ENCODE measurements around the gene EFNA4. TPM values are rescaled to one million over a fixed set of nuclear protein-coding genes. Genes with fewer than 3 reads are reported as not detected.
A peak's percentile ranks its signal among the peaks of the same experiment; 100 is the strongest.

Gene EFNA4
- total RNA-seq, 1 donor from 2014 or later = 8.9 TPM

DNA sequence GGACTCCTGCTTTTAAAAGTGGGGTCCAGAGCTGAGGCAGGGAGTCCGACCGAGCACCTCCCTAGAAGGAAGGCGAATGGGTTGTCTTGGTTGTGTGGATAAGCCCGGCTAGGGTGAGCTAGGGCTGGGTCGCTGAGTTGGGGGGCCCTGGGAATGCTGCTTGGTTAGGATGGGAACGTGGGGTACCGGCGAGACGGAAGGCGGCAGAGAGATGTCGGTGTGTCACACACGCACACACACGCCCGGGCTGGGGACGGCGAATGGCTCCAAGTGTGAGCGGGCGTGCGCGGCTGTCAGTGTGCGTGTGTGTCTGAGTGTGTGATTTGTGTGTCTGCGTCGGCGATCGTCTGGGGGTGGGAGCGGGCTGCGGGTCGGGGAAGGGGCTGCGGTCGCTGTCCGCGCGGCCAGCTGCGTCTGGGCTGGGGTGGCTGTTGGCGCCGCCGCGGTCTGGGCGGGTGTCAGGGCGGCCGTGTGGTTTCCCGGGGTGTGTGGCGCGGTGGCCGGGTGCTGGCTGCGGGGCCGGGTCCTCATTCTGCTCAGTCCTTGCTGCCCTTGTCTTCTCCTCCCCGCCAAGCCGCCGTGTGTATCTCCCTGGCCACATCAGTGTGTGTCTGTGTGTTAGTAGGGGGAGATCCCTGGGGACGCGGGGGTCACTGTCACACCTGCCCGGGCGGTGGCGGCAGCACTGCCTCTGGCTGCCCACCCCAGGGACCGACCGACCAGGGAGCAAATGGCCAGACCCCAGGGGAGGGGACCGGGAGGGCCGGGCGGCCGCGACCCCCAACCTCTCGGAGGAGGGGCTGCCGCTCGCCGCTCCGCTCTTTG, 16.2 kb downstream of the EFNA4 start:
- Mint-ChIP-seq H3K27me3 (ENCODE audit: low read depth) (peaks cover 24% of the 10 kb centered on the region), H3K27ac (ENCODE audit: unreplicated experiment) (no peak overlapping the region), H3K4me3 (ENCODE audit: unreplicated experiment) (peak overlapping the region; percentile 66), H3K9me3 (ENCODE audit: low read depth) (no peaks in the 10 kb centered on the region), H3K36me3 (ENCODE audit: low read depth) (peaks cover 5% of the 10 kb centered on the region), H3K4me1 (ENCODE audit: low read depth) (peaks cover 33% of the 10 kb centered on the region)
- DNase-seq (ENCODE audit: low spot score) = peak; percentile 86
- TF ChIP-seq, protein P1, sequence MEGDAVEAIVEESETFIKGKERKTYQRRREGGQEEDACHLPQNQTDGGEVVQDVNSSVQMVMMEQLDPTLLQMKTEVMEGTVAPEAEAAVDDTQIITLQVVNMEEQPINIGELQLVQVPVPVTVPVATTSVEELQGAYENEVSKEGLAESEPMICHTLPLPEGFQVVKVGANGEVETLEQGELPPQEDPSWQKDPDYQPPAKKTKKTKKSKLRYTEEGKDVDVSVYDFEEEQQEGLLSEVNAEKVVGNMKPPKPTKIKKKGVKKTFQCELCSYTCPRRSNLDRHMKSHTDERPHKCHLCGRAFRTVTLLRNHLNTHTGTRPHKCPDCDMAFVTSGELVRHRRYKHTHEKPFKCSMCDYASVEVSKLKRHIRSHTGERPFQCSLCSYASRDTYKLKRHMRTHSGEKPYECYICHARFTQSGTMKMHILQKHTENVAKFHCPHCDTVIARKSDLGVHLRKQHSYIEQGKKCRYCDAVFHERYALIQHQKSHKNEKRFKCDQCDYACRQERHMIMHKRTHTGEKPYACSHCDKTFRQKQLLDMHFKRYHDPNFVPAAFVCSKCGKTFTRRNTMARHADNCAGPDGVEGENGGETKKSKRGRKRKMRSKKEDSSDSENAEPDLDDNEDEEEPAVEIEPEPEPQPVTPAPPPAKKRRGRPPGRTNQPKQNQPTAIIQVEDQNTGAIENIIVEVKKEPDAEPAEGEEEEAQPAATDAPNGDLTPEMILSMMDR (IDR thresholded peaks at IDR 0.05) = no peak

DNA sequence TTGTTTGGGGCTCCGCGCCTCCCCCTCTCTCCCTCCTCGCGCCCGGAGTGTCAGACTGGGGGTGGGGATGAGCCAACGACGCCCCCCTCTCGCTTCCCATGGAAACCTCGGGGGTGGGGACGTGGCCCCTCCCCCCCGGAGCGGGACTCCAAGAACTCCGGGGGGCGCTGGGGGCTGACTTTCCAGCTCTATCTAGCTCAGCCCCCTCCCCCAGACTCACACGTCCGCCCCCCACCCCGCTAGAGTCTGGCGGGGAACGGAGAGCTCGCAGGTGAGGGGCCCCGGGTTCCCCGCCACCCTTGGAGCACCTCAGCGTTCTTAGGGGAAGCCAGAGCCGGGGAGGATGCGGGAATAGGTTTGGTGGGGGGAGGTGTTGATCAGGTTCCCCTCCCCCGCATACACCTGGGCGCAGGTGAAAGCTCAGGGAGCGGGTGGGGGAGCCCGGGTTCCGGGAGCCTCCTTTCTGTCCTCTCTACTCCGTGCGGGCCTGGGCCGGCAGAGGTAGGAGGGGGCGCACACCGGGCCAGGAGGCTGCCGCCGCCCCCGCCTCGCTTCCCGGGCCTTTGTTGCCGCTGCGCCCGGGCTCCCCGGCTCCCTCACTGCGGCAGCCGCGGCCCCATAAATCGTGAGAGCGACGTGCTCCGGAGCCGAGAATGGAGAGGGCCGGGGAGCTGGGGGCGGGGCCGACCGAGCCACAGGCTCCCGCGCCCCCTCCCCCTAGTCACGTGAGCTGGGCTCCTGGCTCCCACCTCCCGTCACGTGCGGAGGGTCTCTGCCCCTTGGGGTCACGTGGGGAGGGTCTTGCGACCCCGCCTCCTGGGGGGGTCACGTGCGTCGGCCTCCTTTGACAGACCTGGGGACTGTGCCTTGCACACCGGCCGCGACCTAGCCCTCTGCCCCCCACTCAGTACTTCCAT, 17.0 kb downstream of the EFNA4 start:
- no peaks in the 10 kb centered on the region for H3K9me3 Mint-ChIP-seq (ENCODE audit: low read depth)
- peaks cover 5% of the 10 kb centered on the region for H3K36me3 Mint-ChIP-seq (ENCODE audit: low read depth)
- peaks cover 37% of the 10 kb centered on the region for H3K4me1 Mint-ChIP-seq (ENCODE audit: low read depth)
- no peak for DNase-seq (ENCODE audit: low spot score)
- H3K27me3 Mint-ChIP-seq (ENCODE audit: low read depth) = peaks cover 24% of the 10 kb centered on the region
- TF ChIP-seq, protein P1 (IDR thresholded peaks at IDR 0.05) = no peak
- no peak overlapping the region for H3K27ac Mint-ChIP-seq (ENCODE audit: unreplicated experiment)
- H3K4me3 Mint-ChIP-seq (ENCODE audit: unreplicated experiment) = no peak overlapping the region

DNA sequence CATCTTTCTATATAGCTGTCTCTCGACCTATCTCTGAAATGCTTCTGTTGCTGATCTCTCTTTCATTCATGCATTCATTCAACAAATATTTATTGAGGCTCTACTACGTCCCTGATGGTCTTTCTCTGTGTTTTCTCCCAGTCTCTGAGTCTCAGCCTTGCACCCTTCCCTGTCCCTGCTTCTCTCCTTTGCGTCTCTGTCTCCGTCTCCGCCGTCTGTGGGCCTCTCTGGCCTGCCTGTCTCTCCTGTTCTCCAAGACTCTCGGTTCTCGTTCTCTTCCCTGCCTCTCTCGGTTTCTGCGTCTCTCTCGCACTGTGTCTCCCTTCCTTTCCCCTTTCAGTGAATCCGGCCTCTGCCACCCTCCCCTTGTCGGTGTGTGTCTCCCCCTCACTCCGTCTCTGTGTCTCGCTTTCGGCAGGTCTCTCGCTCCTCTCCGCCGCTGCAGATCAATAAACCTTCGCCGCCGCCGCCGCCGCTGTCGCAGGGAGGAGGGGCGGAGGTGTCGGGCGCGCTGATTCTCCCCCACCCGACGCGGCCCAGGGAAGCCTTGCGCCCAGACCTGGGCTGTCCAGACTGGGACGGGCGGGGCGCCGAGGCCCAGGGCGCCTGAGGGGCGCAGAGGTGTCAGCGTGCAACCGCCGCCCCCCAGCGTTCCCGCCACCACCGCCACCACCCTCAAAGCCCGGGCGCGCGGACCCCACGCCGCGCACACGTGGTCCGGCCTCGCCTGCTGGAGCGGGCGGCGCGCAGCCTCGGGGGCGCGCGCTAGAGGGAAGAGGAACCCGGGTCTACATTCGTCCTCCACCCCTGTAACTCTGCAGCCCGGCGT, 18.1 kb downstream of the EFNA4 start:
- peaks cover 5% of the 10 kb centered on the region for H3K36me3 Mint-ChIP-seq (ENCODE audit: low read depth)
- H3K4me1 Mint-ChIP-seq (ENCODE audit: low read depth) = peaks cover 38% of the 10 kb centered on the region
- DNase-seq (ENCODE audit: low spot score) = no peak
- H3K4me3 Mint-ChIP-seq (ENCODE audit: unreplicated experiment) = peak overlapping the region; percentile 61
- H3K27ac Mint-ChIP-seq (ENCODE audit: unreplicated experiment) = no peak overlapping the region
- peaks cover 24% of the 10 kb centered on the region for H3K27me3 Mint-ChIP-seq (ENCODE audit: low read depth)
- H3K9me3 Mint-ChIP-seq (ENCODE audit: low read depth) = no peaks in the 10 kb centered on the region
- TF ChIP-seq, protein P1 (IDR thresholded peaks at IDR 0.05) = no peak

DNA sequence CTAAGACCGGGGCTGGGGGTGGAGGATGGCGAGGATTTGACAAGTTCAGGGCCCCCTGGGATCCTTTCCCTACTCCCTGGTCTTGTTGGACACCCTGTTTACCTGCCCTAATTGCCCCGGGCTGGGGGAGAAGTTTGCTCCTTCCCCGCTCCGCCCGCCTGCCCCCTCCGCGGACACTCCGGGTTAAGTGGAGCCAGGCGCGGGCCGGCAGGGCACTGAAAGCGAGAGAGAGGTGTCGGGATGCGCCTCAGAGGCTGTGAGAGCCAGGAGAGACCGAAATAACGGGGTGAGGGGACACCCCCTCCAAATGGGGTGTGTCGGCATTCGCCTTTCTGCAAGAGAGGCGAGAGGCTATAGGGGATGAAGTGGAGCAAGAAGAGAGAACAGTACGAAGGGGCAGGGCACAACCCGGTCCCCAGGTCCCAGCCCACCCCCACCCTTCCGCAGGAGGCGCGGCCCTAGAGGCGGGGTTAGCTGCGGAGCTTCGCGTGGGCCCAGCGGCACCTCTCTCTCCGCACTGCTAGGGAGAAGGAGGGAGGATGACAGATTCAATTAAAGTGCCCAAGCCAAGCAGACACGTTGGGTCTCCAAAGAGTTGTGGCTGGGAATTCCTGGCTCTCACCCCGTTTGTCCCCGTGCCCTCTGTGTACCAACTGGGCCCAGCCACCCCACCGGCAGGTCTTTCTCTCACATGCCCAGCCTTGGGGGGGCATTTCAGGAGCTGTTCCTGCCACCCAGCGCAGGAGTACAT, 18.9 kb downstream of the EFNA4 start:
- Mint-ChIP-seq H3K27me3 (ENCODE audit: low read depth) (peaks cover 24% of the 10 kb centered on the region), H3K36me3 (ENCODE audit: low read depth) (peaks cover 5% of the 10 kb centered on the region), H3K27ac (ENCODE audit: unreplicated experiment) (no peak overlapping the region), H3K4me3 (ENCODE audit: unreplicated experiment) (peak overlapping the region; percentile 16), H3K9me3 (ENCODE audit: low read depth) (no peaks in the 10 kb centered on the region), H3K4me1 (ENCODE audit: low read depth) (peaks cover 44% of the 10 kb centered on the region)
- TF ChIP-seq, protein P1 (IDR thresholded peaks at IDR 0.05) = no peak
- DNase-seq (ENCODE audit: low spot score) = no peak
